IMR-90 (cell line): ENCODE measurements around the gene FXYD1. TPM values are rescaled to one million over a fixed set of nuclear protein-coding genes. Genes with fewer than 3 reads are reported as not detected.

Experiments
- ATAC-seq: fragments of 200-7000 bp; cut with Tn5 transposase; 2 replicates; pipeline ENCODE4 v1.9.1; 2020; ENCODE audit warnings: low read depth, mild to moderate bottlenecking, moderate library complexity
- BruUV-seq: library from RNA; stranded (reverse); fragments of 400-500 nt; replicated peaks from 2 replicates; lab custom pipeline; 2021; lab: Mats Ljungman, UMichigan
- CTCF ChIA-PET: fragments of 300-600 bp; formaldehyde crosslinking; extraction: SDS; loops from one replicate; lab custom pipeline; 2021; ENCODE audit warnings: antibody characterized with exemption; lab: Yijun Ruan, JAX
- POLR2A ChIA-PET: fragments of 300-600 bp; sonication (Branson Sonifier 250); formaldehyde crosslinking; loops from one replicate; lab custom pipeline; 2022; ENCODE audit warnings: antibody characterized with exemption; ENCODE audit not compliant: unreplicated experiment; lab: Charles Lee
- DNase-seq: peaks from one replicate; pipeline ENCODE4 v3.0.0; 2013
- H2AFZ ChIP-seq: replicated peaks from 2 replicates; pipeline ENCODE3; 2013; ENCODE audit warnings: low read length, mild to moderate bottlenecking; ENCODE audit not compliant: poor library complexity
- H2AK5ac ChIP-seq: 2 replicates; pipeline ENCODE4 v1.6.1; 2013; ENCODE audit warnings: low read depth, low read length, inconsistent platforms
- H2AK9ac ChIP-seq: replicated peaks from 2 replicates; pipeline ENCODE3; 2013; ENCODE audit warnings: mild to moderate bottlenecking, low read depth, low read length, moderate library complexity; ENCODE audit not compliant: poor library complexity
- H2BK120ac ChIP-seq: 2 replicates; pipeline ENCODE4 v1.6.1; 2013; ENCODE audit warnings: low read depth, low read length, inconsistent platforms
- H2BK15ac ChIP-seq: 3 replicates; pipeline ENCODE4 v1.6.1; 2013; ENCODE audit warnings: low read depth, low read length, inconsistent platforms
- H2BK20ac ChIP-seq: 2 replicates; pipeline ENCODE4 v1.6.1; 2013; ENCODE audit warnings: low read depth, mild to moderate bottlenecking, inconsistent platforms, low read length, moderate library complexity
- H2BK5ac ChIP-seq: 2 replicates; pipeline ENCODE4 v1.6.1; 2013; ENCODE audit warnings: mild to moderate bottlenecking, low read depth, low read length, inconsistent platforms; ENCODE audit not compliant: poor library complexity, severe bottlenecking
- H3K14ac ChIP-seq: replicated peaks from 2 replicates; pipeline ENCODE4 v1.6.1; 2013; ENCODE audit warnings: low read depth, low read length, inconsistent platforms
- H3K18ac ChIP-seq: 2 replicates; pipeline ENCODE4 v1.6.1; 2013; ENCODE audit warnings: low read depth, low read length, control low read depth
- H3K23ac ChIP-seq: 2 replicates; pipeline ENCODE4 v1.6.1; 2013; ENCODE audit warnings: low read depth, low read length, inconsistent platforms
- H3K27ac ChIP-seq: 2 replicates; pipeline ENCODE4 v1.5.1; 2013; ENCODE audit warnings: mild to moderate bottlenecking, control low read depth, low read length; ENCODE audit not compliant: insufficient read depth
- H3K27me3 ChIP-seq: 2 replicates; pipeline ENCODE4 v1.6.1; 2013; ENCODE audit warnings: low read length; ENCODE audit not compliant: control insufficient read depth, insufficient read depth
- H3K36me3 ChIP-seq: 2 replicates; pipeline ENCODE4 v1.6.1; 2013; ENCODE audit warnings: low read length, mixed read lengths; ENCODE audit not compliant: control insufficient read depth, insufficient read depth
- H3K4ac ChIP-seq: 2 replicates; pipeline ENCODE4 v1.6.1; 2013; ENCODE audit warnings: low read depth, low read length, inconsistent platforms
- H3K4me1 ChIP-seq: 2 replicates; pipeline ENCODE4 v1.6.1; 2013; ENCODE audit warnings: low read length, mixed read lengths; ENCODE audit not compliant: control insufficient read depth, insufficient read depth
- H3K4me2 ChIP-seq: 2 replicates; pipeline ENCODE4 v1.6.1; 2013; ENCODE audit warnings: low read depth, mild to moderate bottlenecking, control low read depth, low read length, moderate library complexity
- H3K4me3 ChIP-seq: 2 replicates; pipeline ENCODE4 v1.5.1; 2013; ENCODE audit warnings: low read depth, mild to moderate bottlenecking, control low read depth, low read length, moderate library complexity; ENCODE audit not compliant: insufficient read depth
- H3K56ac ChIP-seq: 2 replicates; pipeline ENCODE4 v1.6.1; 2013; ENCODE audit warnings: low read length, inconsistent platforms; ENCODE audit not compliant: insufficient read depth; ENCODE audit errors: extremely low read depth
- H3K79me1 ChIP-seq, 2 experiments: 2 replicates each; pipeline ENCODE4 v1.6.1; 2013; ENCODE audit warnings: low read length in 2 of 2, inconsistent platforms in 1 of 2, low read depth in 1 of 2
- H3K9ac ChIP-seq: 2 replicates; pipeline ENCODE4 v1.6.1; 2013; ENCODE audit warnings: low read depth, low read length, control low read depth
- H3K9me1 ChIP-seq: 2 replicates; pipeline ENCODE4 v1.6.1; 2013; ENCODE audit warnings: low read length, inconsistent platforms; ENCODE audit not compliant: insufficient read depth
- H3K9me3 ChIP-seq: 2 replicates; pipeline ENCODE4 v1.6.1; 2013; ENCODE audit warnings: low read length; ENCODE audit not compliant: control insufficient read depth, insufficient read depth
- H4K20me1 ChIP-seq: 2 replicates; pipeline ENCODE4 v1.6.1; 2013; ENCODE audit warnings: low read length, inconsistent platforms; ENCODE audit not compliant: insufficient read depth
- H4K5ac ChIP-seq: 2 replicates; pipeline ENCODE4 v1.6.1; 2013; ENCODE audit warnings: mild to moderate bottlenecking, low read depth, low read length, control low read depth
- H4K8ac ChIP-seq, 2 experiments: 2 replicates each; pipeline ENCODE4 v1.6.1; 2013; ENCODE audit warnings: low read depth in 2 of 2, low read length in 2 of 2, control low read depth in 1 of 2, inconsistent platforms in 1 of 2
- H4K91ac ChIP-seq: 2 replicates; pipeline ENCODE4 v1.6.1; 2013; ENCODE audit warnings: low read depth, low read length, inconsistent platforms; ENCODE audit not compliant: insufficient read depth
- BHLHE40 ChIP-seq: fragments of 150-350 bp; IDR thresholded peaks from 2 replicates; pipeline ENCODE4 v1.6.1; 2016; ENCODE audit warnings: mild to moderate bottlenecking, low read depth, low read length
- CEBPB ChIP-seq: IDR thresholded peaks from 2 replicates; pipeline ENCODE4 v1.6.1; 2012; ENCODE audit warnings: low read depth, low read length, improper control_type of control experiment
- CHD1 ChIP-seq: IDR thresholded peaks from 2 replicates; pipeline ENCODE4 v1.6.1; 2012; ENCODE audit warnings: low read depth, low read length, improper control_type of control experiment
- CTCF ChIP-seq: conservative IDR thresholded peaks from 2 replicates; pipeline ENCODE4 v1.5.1; 2012; ENCODE audit warnings: mild to moderate bottlenecking, low read depth, low read length, improper control_type of control experiment
- ELK1 ChIP-seq: fragments of 150-350 bp; IDR thresholded peaks from 2 replicates; pipeline ENCODE4 v1.6.1; 2016; ENCODE audit warnings: low read depth, mild to moderate bottlenecking, low read length, moderate library complexity, borderline replicate concordance
- FOS ChIP-seq: fragments of 150-350 bp; IDR thresholded peaks from 2 replicates; pipeline ENCODE4 v1.6.1; 2016; ENCODE audit warnings: low read depth, low read length
- MAFK ChIP-seq: IDR thresholded peaks from 2 replicates; pipeline ENCODE4 v1.6.1; 2012; ENCODE audit warnings: low read depth, low read length, improper control_type of control experiment
- MAZ ChIP-seq: IDR thresholded peaks from 2 replicates; pipeline ENCODE4 v1.6.1; 2012; ENCODE audit warnings: low read depth, mild to moderate bottlenecking, low read length, improper control_type of control experiment, moderate library complexity, borderline replicate concordance
- MXI1 ChIP-seq: IDR thresholded peaks from 2 replicates; pipeline ENCODE4 v1.6.1; 2012; ENCODE audit warnings: low read depth, mild to moderate bottlenecking, low read length, moderate library complexity, borderline replicate concordance
- NFE2L2 ChIP-seq: fragments of 150-350 bp; IDR thresholded peaks from 2 replicates; pipeline ENCODE4 v1.6.1; 2016; ENCODE audit warnings: low read depth, mild to moderate bottlenecking, low read length
- POLR2A ChIP-seq: IDR thresholded peaks from 2 replicates; pipeline ENCODE4 v1.6.1; 2012; ENCODE audit warnings: mild to moderate bottlenecking, low read depth, low read length
- RAD21 ChIP-seq: IDR thresholded peaks from 2 replicates; pipeline ENCODE4 v1.6.1; 2012; ENCODE audit warnings: low read length, improper control_type of control experiment
- RCOR1 ChIP-seq: IDR thresholded peaks from 2 replicates; pipeline ENCODE4 v1.6.1; 2012; ENCODE audit warnings: mild to moderate bottlenecking, low read length, improper control_type of control experiment; ENCODE audit not compliant: insufficient replicate concordance
- RFX5 ChIP-seq: IDR thresholded peaks from 2 replicates; pipeline ENCODE4 v1.8.0; 2012; ENCODE audit warnings: low read depth, mild to moderate bottlenecking, low read length, moderate library complexity
- SMC3 ChIP-seq: fragments of 150-350 bp; IDR thresholded peaks from 2 replicates; pipeline ENCODE4 v1.6.1; 2016; ENCODE audit warnings: low read depth, mild to moderate bottlenecking, antibody characterized with exemption, low read length, moderate library complexity
- WGBS, 2 experiments: methylation state at CpG; one replicate each; pipeline versions ENCODE4 v1.1.5 to v1.1.7; 2013; ENCODE audit warnings: missing lambda C conversion rate in 2 of 2; ENCODE audit not compliant: insufficient read length in 1 of 2; ENCODE audit errors: extremely low coverage in 2 of 2; 5-methylcytosine and 5-hydroxymethylcytosine counted together
- dilution Hi-C: fragments of 300-500 bp; cut with HindIII; formaldehyde crosslinking; loops from one replicate; pipeline ENCODE4 v1.14.3; 2018; ENCODE audit warnings: low sequenced_read_pairs; ENCODE audit not compliant: unreplicated experiment
- in situ Hi-C: fragments of 300-500 bp; cut with MboI; formaldehyde crosslinking; loops from 3 replicates; pipeline ENCODE4 v1.14.3; 2019; ENCODE audit warnings: low sequenced_read_pairs, inconsistent platforms, mixed read lengths
- intact Hi-C: fragments of 100-400 bp; cut with micrococcal nuclease; formaldehyde crosslinking; loops from 2 replicates; pipeline ENCODE4 v1.10.0; 2022
- polyA plus RNA-seq, 3 experiments: library from polyadenylated mRNA; depleted of rRNA; stranded (reverse); fragments of >200 nt; gene quantifications; 2 replicates each; pipeline ENCODE4 v1.2.3, GENCODE V29; 2012; ENCODE audit warnings: low replicate concordance in 1 of 3
- total RNA-seq: library from RNA; depleted of rRNA; stranded (reverse); fragments of >200 nt; gene quantifications from 2 replicates; pipeline ENCODE4 v1.2.3, GENCODE V29; 2012
- TF ChIP-seq, protein P1 (sequence below): fragments of 150-350 bp; IDR thresholded peaks from 2 replicates; pipeline ENCODE4 v1.6.1; 2017; ENCODE audit warnings: mild to moderate bottlenecking, antibody characterized with exemption, low read length, low read depth

The FXYD1 gene
- total and polyA plus RNA-seq, 2 of the 4 experiments (the other 2 are of a cell fraction) = 0.18 to 3.9 TPM

- Histone ChIP-seq H3K36me3 (no peaks in the 10 kb centered on the region), H3K27ac (no peak overlapping the region), H4K8ac (no peak overlapping the region), H2BK120ac (no peak overlapping the region), H2BK20ac (no peak overlapping the region), H3K9me1 (no peaks in the 10 kb centered on the region), H3K4me1 (no peaks in the 10 kb centered on the region), H3K27me3 (peaks cover 3% of the 10 kb centered on the region; the same call in 1 of the 2 replicates), H2BK5ac (no peak overlapping the region), H3K4ac (no peak overlapping the region), H2AFZ (peak overlapping the region; percentile 32), H3K9me3 (no peaks in the 10 kb centered on the region), H3K23ac (no peak overlapping the region), H3K4me3 (no peak overlapping the region), H2AK9ac (no peak overlapping the region), H3K18ac (no peak overlapping the region), H4K20me1 (no peaks in the 10 kb centered on the region), H2AK5ac (no peak overlapping the region), H3K14ac (no peak overlapping the region), H3K79me1 (no peaks in the 10 kb centered on the region), H2BK15ac (no peak overlapping the region), H4K5ac (no peak overlapping the region), H3K9ac (no peak overlapping the region), H3K4me2 (no peak overlapping the region), H3K56ac (no peak overlapping the region), H4K91ac (no peak overlapping the region)
- dilution Hi-C loops (no loop called here), in situ Hi-C loops (no loop called here), intact Hi-C loops (no loop called here)
- ATAC-seq (no peak), DNase-seq (no peak)
- CTCF ChIA-PET = no interaction called here
- TF ChIP-seq SMC3 (no peak), POLR2A (no peak), ELK1 (no peak), MAZ (no peak), FOS (no peak), RCOR1 (no peak), CHD1 (no peak), RAD21 (no peak), CTCF (no peak), MAFK (no peak), MXI1 (no peak), BHLHE40 (no peak), CEBPB (no peak), NFE2L2 (no peak), RFX5 (no peak)
- TF ChIP-seq, protein P1, sequence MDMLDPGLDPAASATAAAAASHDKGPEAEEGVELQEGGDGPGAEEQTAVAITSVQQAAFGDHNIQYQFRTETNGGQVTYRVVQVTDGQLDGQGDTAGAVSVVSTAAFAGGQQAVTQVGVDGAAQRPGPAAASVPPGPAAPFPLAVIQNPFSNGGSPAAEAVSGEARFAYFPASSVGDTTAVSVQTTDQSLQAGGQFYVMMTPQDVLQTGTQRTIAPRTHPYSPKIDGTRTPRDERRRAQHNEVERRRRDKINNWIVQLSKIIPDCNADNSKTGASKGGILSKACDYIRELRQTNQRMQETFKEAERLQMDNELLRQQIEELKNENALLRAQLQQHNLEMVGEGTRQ = no peak
- no TSS peak for BruUV-seq
- WGBS, 2 experiments = 67% methylated on average over 10 of the region's 11 CpGs; no CpG with 5 or more reads in 1 of the 2 experiments
- POLR2A ChIA-PET = no interaction called here
Measured at GRCh38 chr19:35093941-35094647, 44.5 kb upstream of the FXYD1 start.
